Panc1 (cell line): ENCODE measurements around the gene CCDC71.

Experiments
- POLR2AphosphoS5 ChIP-seq: IDR thresholded peaks from 2 replicates; pipeline ENCODE4 v1.6.1; 2012; ENCODE audit warnings: mild to moderate bottlenecking, low read depth, low read length, moderate library complexity
- SIN3A ChIP-seq: IDR thresholded peaks from 2 replicates; pipeline ENCODE4 v1.6.1; 2012; ENCODE audit warnings: low read depth, mild to moderate bottlenecking, low read length, moderate library complexity, borderline replicate concordance; ENCODE audit not compliant: insufficient read depth
- TF ChIP-seq, protein P1 (sequence below): fragments of 450-650 bp; IDR thresholded peaks from 2 replicates; pipeline ENCODE4 v1.5.1; 2017; ENCODE audit warnings: mild to moderate bottlenecking
- TF ChIP-seq, protein P2 (sequence below), 2 experiments: IDR thresholded peaks; 2 replicates each; pipeline ENCODE4 v1.6.1; 2011 to 2012; ENCODE audit warnings: low read depth in 2 of 2, control low read depth in 1 of 2, low read length in 1 of 2, mild to moderate bottlenecking in 1 of 2, moderate library complexity in 1 of 2; ENCODE audit not compliant: insufficient read depth in 1 of 2

DNA sequence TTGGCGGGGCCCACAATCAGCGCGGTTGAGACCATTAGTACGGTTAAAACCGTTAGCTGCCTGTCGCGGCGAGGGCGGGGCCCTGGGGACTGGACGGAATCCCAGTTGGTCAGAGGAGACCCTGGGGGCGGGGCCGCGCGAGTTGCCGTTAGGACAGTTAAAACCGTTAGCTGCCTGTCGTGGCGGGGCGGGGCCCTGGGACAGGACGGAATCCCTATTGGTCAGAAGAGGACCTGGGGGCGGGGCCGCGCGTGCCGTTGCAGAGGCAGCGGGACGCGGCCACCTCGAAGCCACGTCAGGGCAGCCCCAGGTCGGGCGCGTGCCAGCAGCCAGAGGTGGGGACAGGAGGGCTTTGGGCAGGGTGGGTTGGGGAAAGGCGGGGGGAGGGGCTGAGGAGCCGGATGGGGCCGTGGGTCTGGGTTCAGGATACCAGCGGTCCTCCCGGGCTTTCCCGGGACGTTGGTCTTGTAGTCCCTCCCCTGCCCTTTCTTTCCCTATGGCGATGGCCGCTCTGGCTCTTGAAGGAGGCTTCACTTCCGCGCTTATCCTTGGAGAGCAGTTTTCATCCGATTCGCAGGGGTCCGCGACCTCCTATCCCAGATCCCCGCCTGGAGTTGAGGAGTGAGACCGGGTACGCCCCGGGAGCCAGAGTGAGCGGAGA is 33.2 kb upstream of the CCDC71 start:
- TF ChIP-seq, protein P1, sequence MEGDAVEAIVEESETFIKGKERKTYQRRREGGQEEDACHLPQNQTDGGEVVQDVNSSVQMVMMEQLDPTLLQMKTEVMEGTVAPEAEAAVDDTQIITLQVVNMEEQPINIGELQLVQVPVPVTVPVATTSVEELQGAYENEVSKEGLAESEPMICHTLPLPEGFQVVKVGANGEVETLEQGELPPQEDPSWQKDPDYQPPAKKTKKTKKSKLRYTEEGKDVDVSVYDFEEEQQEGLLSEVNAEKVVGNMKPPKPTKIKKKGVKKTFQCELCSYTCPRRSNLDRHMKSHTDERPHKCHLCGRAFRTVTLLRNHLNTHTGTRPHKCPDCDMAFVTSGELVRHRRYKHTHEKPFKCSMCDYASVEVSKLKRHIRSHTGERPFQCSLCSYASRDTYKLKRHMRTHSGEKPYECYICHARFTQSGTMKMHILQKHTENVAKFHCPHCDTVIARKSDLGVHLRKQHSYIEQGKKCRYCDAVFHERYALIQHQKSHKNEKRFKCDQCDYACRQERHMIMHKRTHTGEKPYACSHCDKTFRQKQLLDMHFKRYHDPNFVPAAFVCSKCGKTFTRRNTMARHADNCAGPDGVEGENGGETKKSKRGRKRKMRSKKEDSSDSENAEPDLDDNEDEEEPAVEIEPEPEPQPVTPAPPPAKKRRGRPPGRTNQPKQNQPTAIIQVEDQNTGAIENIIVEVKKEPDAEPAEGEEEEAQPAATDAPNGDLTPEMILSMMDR, result no peak
- TF ChIP-seq SIN3A (no peak), POLR2AphosphoS5 (no peak)
- TF ChIP-seq, protein P2, sequence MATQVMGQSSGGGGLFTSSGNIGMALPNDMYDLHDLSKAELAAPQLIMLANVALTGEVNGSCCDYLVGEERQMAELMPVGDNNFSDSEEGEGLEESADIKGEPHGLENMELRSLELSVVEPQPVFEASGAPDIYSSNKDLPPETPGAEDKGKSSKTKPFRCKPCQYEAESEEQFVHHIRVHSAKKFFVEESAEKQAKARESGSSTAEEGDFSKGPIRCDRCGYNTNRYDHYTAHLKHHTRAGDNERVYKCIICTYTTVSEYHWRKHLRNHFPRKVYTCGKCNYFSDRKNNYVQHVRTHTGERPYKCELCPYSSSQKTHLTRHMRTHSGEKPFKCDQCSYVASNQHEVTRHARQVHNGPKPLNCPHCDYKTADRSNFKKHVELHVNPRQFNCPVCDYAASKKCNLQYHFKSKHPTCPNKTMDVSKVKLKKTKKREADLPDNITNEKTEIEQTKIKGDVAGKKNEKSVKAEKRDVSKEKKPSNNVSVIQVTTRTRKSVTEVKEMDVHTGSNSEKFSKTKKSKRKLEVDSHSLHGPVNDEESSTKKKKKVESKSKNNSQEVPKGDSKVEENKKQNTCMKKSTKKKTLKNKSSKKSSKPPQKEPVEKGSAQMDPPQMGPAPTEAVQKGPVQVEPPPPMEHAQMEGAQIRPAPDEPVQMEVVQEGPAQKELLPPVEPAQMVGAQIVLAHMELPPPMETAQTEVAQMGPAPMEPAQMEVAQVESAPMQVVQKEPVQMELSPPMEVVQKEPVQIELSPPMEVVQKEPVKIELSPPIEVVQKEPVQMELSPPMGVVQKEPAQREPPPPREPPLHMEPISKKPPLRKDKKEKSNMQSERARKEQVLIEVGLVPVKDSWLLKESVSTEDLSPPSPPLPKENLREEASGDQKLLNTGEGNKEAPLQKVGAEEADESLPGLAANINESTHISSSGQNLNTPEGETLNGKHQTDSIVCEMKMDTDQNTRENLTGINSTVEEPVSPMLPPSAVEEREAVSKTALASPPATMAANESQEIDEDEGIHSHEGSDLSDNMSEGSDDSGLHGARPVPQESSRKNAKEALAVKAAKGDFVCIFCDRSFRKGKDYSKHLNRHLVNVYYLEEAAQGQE (IDR thresholded peaks at IDR 0.05; ENCODE audit: insufficient read depth in 1 of 2, low read depth in 2 of 2, low read length in 1 of 2), result no peak
